Neural crest cell (in vitro differentiated cells): ENCODE measurements around the gene TMX2. TPM values are rescaled to one million over a fixed set of nuclear protein-coding genes. Genes with fewer than 3 reads are reported as not detected.

Experiments
- DNase-seq: peaks from one replicate; pipeline ENCODE4 v3.0.0; 2021; ENCODE audit warnings: low read depth, mixed read lengths, low spot score
- H3K27ac Mint-ChIP-seq: one replicate; pipeline ENCODE4 v1.8.0; 2021; ENCODE audit warnings: mild to moderate bottlenecking, mixed read lengths; ENCODE audit not compliant: unreplicated experiment
- H3K27me3 Mint-ChIP-seq: 2 replicates; pipeline ENCODE4 v1.8.0; 2021; ENCODE audit warnings: low read depth, mild to moderate bottlenecking, mixed read lengths
- H3K36me3 Mint-ChIP-seq: 2 replicates; pipeline ENCODE4 v1.8.0; 2021; ENCODE audit warnings: low read depth, mild to moderate bottlenecking, mixed read lengths
- H3K4me1 Mint-ChIP-seq: 2 replicates; pipeline ENCODE4 v1.8.0; 2021; ENCODE audit warnings: mixed read lengths
- H3K4me3 Mint-ChIP-seq: one replicate; pipeline ENCODE4 v1.8.0; 2021; ENCODE audit warnings: mild to moderate bottlenecking, mixed read lengths
- H3K9me3 Mint-ChIP-seq: 2 replicates; pipeline ENCODE4 v1.8.0; 2021; ENCODE audit warnings: mixed read lengths
- CTCF ChIP-seq: fragments of 200-600 bp; sonication (generic); conservative IDR thresholded peaks from 2 replicates; pipeline ENCODE4 v1.5.0; 2021; ENCODE audit warnings: antibody characterized with exemption, mild to moderate bottlenecking
- total RNA-seq: library from RNA; stranded (reverse); gene quantifications from 2 replicates; pipeline ENCODE4 v1.2.1, GENCODE V29; 2021

TMX2 gene
- total RNA-seq, 1 donor from 2014 or later, result 78.3 TPM

GRCh38 chr11:57770793-57771192, 58.4 kb downstream of the TMX2 start:
- Mint-ChIP-seq H3K27ac (no peak overlapping the region), H3K9me3 (no peaks in the 10 kb centered on the region), H3K4me1 (peaks cover 57% of the 10 kb centered on the region), H3K36me3 (peaks cover 8% of the 10 kb centered on the region), H3K27me3 (no peaks in the 10 kb centered on the region), H3K4me3 (no peak overlapping the region)
- no peak for DNase-seq
- TF ChIP-seq CTCF, result no peak

- Mint-ChIP-seq H3K4me1 (peaks cover 59% of the 10 kb centered on the region), H3K27me3 (no peaks in the 10 kb centered on the region), H3K4me3 (no peak overlapping the region), H3K36me3 (peaks cover 7% of the 10 kb centered on the region), H3K9me3 (no peaks in the 10 kb centered on the region), H3K27ac (no peak overlapping the region)
- DNase-seq, result no peak
- TF ChIP-seq CTCF, result no peak
These were observed 59.0 kb downstream of the TMX2 start for GRCh38 chr11:57771365-57771764.

- no peak overlapping the region for H3K4me3 Mint-ChIP-seq
- no peaks in the 10 kb centered on the region for H3K27me3 Mint-ChIP-seq
- DNase-seq, result no peak
- no peaks in the 10 kb centered on the region for H3K9me3 Mint-ChIP-seq
- H3K4me1 Mint-ChIP-seq, result peaks cover 62% of the 10 kb centered on the region
- no peak overlapping the region for H3K27ac Mint-ChIP-seq
- no peak for TF ChIP-seq CTCF
- peaks cover 4% of the 10 kb centered on the region for H3K36me3 Mint-ChIP-seq
These were observed 60.2 kb downstream of the TMX2 start for GRCh38 chr11:57772562-57772961.

- H3K4me1 Mint-ChIP-seq, result peaks cover 64% of the 10 kb centered on the region
- H3K27ac Mint-ChIP-seq, result no peak overlapping the region
- H3K27me3 Mint-ChIP-seq, result no peaks in the 10 kb centered on the region
- DNase-seq, result no peak
- H3K9me3 Mint-ChIP-seq, result no peaks in the 10 kb centered on the region
- no peak for TF ChIP-seq CTCF
- H3K36me3 Mint-ChIP-seq, result peaks cover 4% of the 10 kb centered on the region
- H3K4me3 Mint-ChIP-seq, result no peak overlapping the region
These were observed 60.7 kb downstream of the TMX2 start for GRCh38 chr11:57773026-57773598.

GRCh38 chr11:57775491-57775890, 63.1 kb downstream of the TMX2 start:
- H3K9me3 Mint-ChIP-seq, result no peaks in the 10 kb centered on the region
- no peaks in the 10 kb centered on the region for H3K27me3 Mint-ChIP-seq
- H3K4me1 Mint-ChIP-seq, result peaks cover 77% of the 10 kb centered on the region
- peaks cover 4% of the 10 kb centered on the region for H3K36me3 Mint-ChIP-seq
- no peak for DNase-seq
- no peak for TF ChIP-seq CTCF
- H3K4me3 Mint-ChIP-seq, result peak overlapping the region; percentile 74
- H3K27ac Mint-ChIP-seq, result peak overlapping the region; percentile 88
